ENCODE results near the gene PAX8.

The PAX8 gene

GRCh38 chr2:113167115-113167932 is 111.4 kb downstream of the PAX8 start:
- TF ChIP-seq, protein P1, sequence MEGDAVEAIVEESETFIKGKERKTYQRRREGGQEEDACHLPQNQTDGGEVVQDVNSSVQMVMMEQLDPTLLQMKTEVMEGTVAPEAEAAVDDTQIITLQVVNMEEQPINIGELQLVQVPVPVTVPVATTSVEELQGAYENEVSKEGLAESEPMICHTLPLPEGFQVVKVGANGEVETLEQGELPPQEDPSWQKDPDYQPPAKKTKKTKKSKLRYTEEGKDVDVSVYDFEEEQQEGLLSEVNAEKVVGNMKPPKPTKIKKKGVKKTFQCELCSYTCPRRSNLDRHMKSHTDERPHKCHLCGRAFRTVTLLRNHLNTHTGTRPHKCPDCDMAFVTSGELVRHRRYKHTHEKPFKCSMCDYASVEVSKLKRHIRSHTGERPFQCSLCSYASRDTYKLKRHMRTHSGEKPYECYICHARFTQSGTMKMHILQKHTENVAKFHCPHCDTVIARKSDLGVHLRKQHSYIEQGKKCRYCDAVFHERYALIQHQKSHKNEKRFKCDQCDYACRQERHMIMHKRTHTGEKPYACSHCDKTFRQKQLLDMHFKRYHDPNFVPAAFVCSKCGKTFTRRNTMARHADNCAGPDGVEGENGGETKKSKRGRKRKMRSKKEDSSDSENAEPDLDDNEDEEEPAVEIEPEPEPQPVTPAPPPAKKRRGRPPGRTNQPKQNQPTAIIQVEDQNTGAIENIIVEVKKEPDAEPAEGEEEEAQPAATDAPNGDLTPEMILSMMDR (IDR thresholded peaks at IDR 0.05; ENCODE audit: low read depth, low read length, missing control alignments): no peak
- DNase-seq (ENCODE audit: extremely low read depth, low read depth): no peak
- no peak overlapping the region for H3K4me3 ChIP-seq (replicated peaks; ENCODE audit: low read depth, low read length)

DNA sequence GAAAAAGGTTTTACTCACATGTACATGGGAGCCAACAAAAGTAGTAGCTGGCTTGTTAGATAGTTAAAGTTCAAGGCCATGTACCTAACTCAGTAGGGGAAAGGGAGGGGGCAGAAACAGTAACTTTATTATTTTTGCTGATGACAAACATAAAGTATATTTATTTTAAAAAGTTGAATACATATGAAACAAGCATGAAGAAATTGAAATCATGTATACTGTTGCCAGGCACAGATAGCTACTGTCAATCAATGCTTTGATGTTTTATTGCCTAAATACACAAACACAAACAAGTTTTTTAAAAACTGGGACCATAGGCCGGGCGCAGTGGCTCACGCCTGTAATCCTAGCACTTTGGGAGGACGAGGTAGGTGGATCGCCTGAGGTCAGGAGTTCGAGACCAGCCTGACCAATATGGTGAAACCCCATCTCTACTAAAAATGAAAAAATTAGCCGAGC is 112.5 kb downstream of the PAX8 start:
- no peak for DNase-seq (ENCODE audit: extremely low read depth, low read depth)
- H3K4me3 ChIP-seq (replicated peaks; ENCODE audit: low read depth, low read length): no peak overlapping the region
- TF ChIP-seq, protein P1 (IDR thresholded peaks at IDR 0.05; ENCODE audit: low read depth, low read length, missing control alignments): no peak
